Keratinocyte (primary cell): ENCODE results near the gene ITCH.

Experiments used
- CTCF ChIP-seq, 3 experiments: IDR thresholded peaks in 1 of 3; conservative IDR thresholded peaks in 1 of 3; optimal IDR thresholded peaks in 1 of 3; 2 replicates in 2 of 3; 3 replicates in 1 of 3; pipeline versions ENCODE3 to v1.5.1; 2011; ENCODE audit warnings: low read length in 3 of 3, mild to moderate bottlenecking in 3 of 3, moderate library complexity in 2 of 3, control low read depth in 1 of 3, inconsistent platforms in 1 of 3; ENCODE audit not compliant: insufficient read depth in 2 of 3; ENCODE audit errors: extremely low read depth in 1 of 3
- EZH2 ChIP-seq: IDR thresholded peaks from one replicate; pipeline ENCODE4 v1.6.1; 2012; ENCODE audit warnings: inconsistent platforms, mild to moderate bottlenecking, low read length, moderate library complexity

GRCh38 chr20:34403063-34403827 lies 40.2 kb downstream of the ITCH start:
- TF ChIP-seq CTCF (optimal IDR thresholded peaks at IDR 0.05 in 1 of 3, IDR thresholded peaks at IDR 0.05 in 1 of 3, conservative IDR thresholded peaks at IDR 0.05 in 1 of 3; ENCODE audit: extremely low read depth in 1 of 3, insufficient read depth in 2 of 3, low read length in 3 of 3) (no peak), EZH2 (no peak)
